Measurements from ENCODE around the gene C3.

Gene C3

GRCh38 chr19:6708346-6708745, 12.1 kb downstream of the C3 start:
- Histone ChIP-seq H3K9ac (ENCODE audit: low read length in 5 of 5) (no peak overlapping the region), H3K9me3 (ENCODE audit: control insufficient read depth in 5 of 5, low read length in 5 of 5) (no peaks in the 10 kb centered on the region), H3K36me3 (ENCODE audit: control insufficient read depth in 5 of 5, insufficient read depth in 5 of 5, low read length in 5 of 5) (peaks cover 0 to 40% (median 28%) of the 10 kb centered on the region in 5 donors), H3K4me3 (ENCODE audit: low read depth in 1 of 5, low read length in 5 of 5) (no peak overlapping the region), H3K4me1 (ENCODE audit: control insufficient read depth in 5 of 5, insufficient read depth in 5 of 5, low read length in 5 of 5) (no peaks in the 10 kb centered on the region), H3K27me3 (ENCODE audit: control insufficient read depth in 5 of 5, insufficient read depth in 4 of 5, low read length in 5 of 5) (peaks cover 0 to 18% (median 2%) of the 10 kb centered on the region in 5 donors), H3K27ac (ENCODE audit: low read depth, low read length) (no peak overlapping the region)

GRCh38 chr19:6707658-6708018, 12.8 kb downstream of the C3 start:
- H3K36me3 ChIP-seq (ENCODE audit: control insufficient read depth in 5 of 5, insufficient read depth in 5 of 5, low read length in 5 of 5) = peaks cover 0 to 35% (median 22%) of the 10 kb centered on the region in 5 donors
- H3K27ac ChIP-seq (ENCODE audit: low read depth, low read length) = no peak overlapping the region
- H3K9ac ChIP-seq (ENCODE audit: low read length in 5 of 5) = no peak overlapping the region
- H3K27me3 ChIP-seq (ENCODE audit: control insufficient read depth in 5 of 5, insufficient read depth in 4 of 5, low read length in 5 of 5) = peaks cover 0 to 18% (median 2%) of the 10 kb centered on the region in 5 donors
- no peaks in the 10 kb centered on the region for H3K4me1 ChIP-seq (ENCODE audit: control insufficient read depth in 5 of 5, insufficient read depth in 5 of 5, low read length in 5 of 5)
- H3K4me3 ChIP-seq (ENCODE audit: low read depth in 1 of 5, low read length in 5 of 5) = no peak overlapping the region
- H3K9me3 ChIP-seq (ENCODE audit: control insufficient read depth in 5 of 5, low read length in 5 of 5) = no peaks in the 10 kb centered on the region

GRCh38 chr19:6707011-6707657, 13.3 kb downstream of the C3 start:
- Histone ChIP-seq H3K36me3 (ENCODE audit: control insufficient read depth in 5 of 5, insufficient read depth in 5 of 5, low read length in 5 of 5) (peaks cover 0 to 33% (median 17%) of the 10 kb centered on the region in 5 donors), H3K27ac (ENCODE audit: low read depth, low read length) (no peak overlapping the region), H3K27me3 (ENCODE audit: control insufficient read depth in 5 of 5, insufficient read depth in 4 of 5, low read length in 5 of 5) (peaks cover 0 to 18% (median 2%) of the 10 kb centered on the region in 5 donors), H3K9ac (ENCODE audit: low read length in 5 of 5) (no peak overlapping the region), H3K9me3 (ENCODE audit: control insufficient read depth in 5 of 5, low read length in 5 of 5) (no peaks in the 10 kb centered on the region), H3K4me1 (ENCODE audit: control insufficient read depth in 5 of 5, insufficient read depth in 5 of 5, low read length in 5 of 5) (no peaks in the 10 kb centered on the region), H3K4me3 (ENCODE audit: low read depth in 1 of 5, low read length in 5 of 5) (no peak overlapping the region)

GRCh38 chr19:6706633-6706958, 13.9 kb downstream of the C3 start:
- Histone ChIP-seq H3K4me3 (ENCODE audit: low read depth in 1 of 5, low read length in 5 of 5) (no peak overlapping the region), H3K27me3 (ENCODE audit: control insufficient read depth in 5 of 5, insufficient read depth in 4 of 5, low read length in 5 of 5) (peaks cover 0 to 16% (median 2%) of the 10 kb centered on the region in 5 donors), H3K4me1 (ENCODE audit: control insufficient read depth in 5 of 5, insufficient read depth in 5 of 5, low read length in 5 of 5) (no peaks in the 10 kb centered on the region), H3K36me3 (ENCODE audit: control insufficient read depth in 5 of 5, insufficient read depth in 5 of 5, low read length in 5 of 5) (peaks cover 0 to 31% (median 12%) of the 10 kb centered on the region in 5 donors), H3K27ac (ENCODE audit: low read depth, low read length) (no peak overlapping the region), H3K9ac (ENCODE audit: low read length in 5 of 5) (no peak overlapping the region), H3K9me3 (ENCODE audit: control insufficient read depth in 5 of 5, low read length in 5 of 5) (no peaks in the 10 kb centered on the region)

GRCh38 chr19:6705931-6706632, 14.4 kb downstream of the C3 start:
- Histone ChIP-seq H3K36me3 (ENCODE audit: control insufficient read depth in 5 of 5, insufficient read depth in 5 of 5, low read length in 5 of 5) (peaks cover 0 to 26% (median 9%) of the 10 kb centered on the region in 5 donors), H3K4me3 (ENCODE audit: low read depth in 1 of 5, low read length in 5 of 5) (no peak overlapping the region), H3K27ac (ENCODE audit: low read depth, low read length) (no peak overlapping the region), H3K27me3 (ENCODE audit: control insufficient read depth in 5 of 5, insufficient read depth in 4 of 5, low read length in 5 of 5) (peaks cover 0 to 12% (median 2%) of the 10 kb centered on the region in 5 donors), H3K9me3 (ENCODE audit: control insufficient read depth in 5 of 5, low read length in 5 of 5) (no peaks in the 10 kb centered on the region), H3K4me1 (ENCODE audit: control insufficient read depth in 5 of 5, insufficient read depth in 5 of 5, low read length in 5 of 5) (no peaks in the 10 kb centered on the region), H3K9ac (ENCODE audit: low read length in 5 of 5) (no peak overlapping the region)

GRCh38 chr19:6700586-6701316, 19.7 kb downstream of the C3 start:
- H3K27ac ChIP-seq (ENCODE audit: low read depth, low read length) = no peak overlapping the region
- H3K36me3 ChIP-seq (ENCODE audit: control insufficient read depth in 5 of 5, insufficient read depth in 5 of 5, low read length in 5 of 5) = peaks cover 0 to 20% (median 14%) of the 10 kb centered on the region in 5 donors
- H3K27me3 ChIP-seq (ENCODE audit: control insufficient read depth in 5 of 5, insufficient read depth in 4 of 5, low read length in 5 of 5) = no peaks in the 10 kb centered on the region
- no peak overlapping the region for H3K9ac ChIP-seq (ENCODE audit: low read length in 5 of 5)
- no peaks in the 10 kb centered on the region for H3K9me3 ChIP-seq (ENCODE audit: control insufficient read depth in 5 of 5, low read length in 5 of 5)
- H3K4me1 ChIP-seq (ENCODE audit: control insufficient read depth in 5 of 5, insufficient read depth in 5 of 5, low read length in 5 of 5) = no peaks in the 10 kb centered on the region
- H3K4me3 ChIP-seq (ENCODE audit: low read depth in 1 of 5, low read length in 5 of 5) = no peak overlapping the region

- no peaks in the 10 kb centered on the region for H3K27me3 ChIP-seq (ENCODE audit: control insufficient read depth in 5 of 5, insufficient read depth in 4 of 5, low read length in 5 of 5)
- H3K4me3 ChIP-seq (ENCODE audit: low read depth in 1 of 5, low read length in 5 of 5) = no peak overlapping the region
- H3K4me1 ChIP-seq (ENCODE audit: control insufficient read depth in 5 of 5, insufficient read depth in 5 of 5, low read length in 5 of 5) = no peaks in the 10 kb centered on the region
- no peaks in the 10 kb centered on the region for H3K9me3 ChIP-seq (ENCODE audit: control insufficient read depth in 5 of 5, low read length in 5 of 5)
- H3K36me3 ChIP-seq (ENCODE audit: control insufficient read depth in 5 of 5, insufficient read depth in 5 of 5, low read length in 5 of 5) = peaks cover 0 to 20% (median 14%) of the 10 kb centered on the region in 5 donors
- no peak overlapping the region for H3K9ac ChIP-seq (ENCODE audit: low read length in 5 of 5)
- no peak overlapping the region for H3K27ac ChIP-seq (ENCODE audit: low read depth, low read length)
Observed at GRCh38 chr19:6699935-6700334, 20.5 kb downstream of the C3 start.

- Histone ChIP-seq H3K4me3 (ENCODE audit: low read depth in 1 of 5, low read length in 5 of 5) (no peak overlapping the region), H3K27me3 (ENCODE audit: control insufficient read depth in 5 of 5, insufficient read depth in 4 of 5, low read length in 5 of 5) (no peaks in the 10 kb centered on the region), H3K27ac (ENCODE audit: low read depth, low read length) (no peak overlapping the region), H3K9me3 (ENCODE audit: control insufficient read depth in 5 of 5, low read length in 5 of 5) (no peaks in the 10 kb centered on the region), H3K4me1 (ENCODE audit: control insufficient read depth in 5 of 5, insufficient read depth in 5 of 5, low read length in 5 of 5) (no peaks in the 10 kb centered on the region), H3K36me3 (ENCODE audit: control insufficient read depth in 5 of 5, insufficient read depth in 5 of 5, low read length in 5 of 5) (peaks cover 0 to 35% (median 20%) of the 10 kb centered on the region in 5 donors), H3K9ac (ENCODE audit: low read length in 5 of 5) (no peak overlapping the region)
Observed at GRCh38 chr19:6697291-6697690, 23.2 kb downstream of the C3 start.

- H3K9me3 ChIP-seq (ENCODE audit: control insufficient read depth in 5 of 5, low read length in 5 of 5) = no peaks in the 10 kb centered on the region
- no peak overlapping the region for H3K4me3 ChIP-seq (ENCODE audit: low read depth in 1 of 5, low read length in 5 of 5)
- peaks cover 0 to 33% (median 17%) of the 10 kb centered on the region in 5 donors for H3K36me3 ChIP-seq (ENCODE audit: control insufficient read depth in 5 of 5, insufficient read depth in 5 of 5, low read length in 5 of 5)
- H3K27me3 ChIP-seq (ENCODE audit: control insufficient read depth in 5 of 5, insufficient read depth in 4 of 5, low read length in 5 of 5) = no peaks in the 10 kb centered on the region
- no peak overlapping the region for H3K27ac ChIP-seq (ENCODE audit: low read depth, low read length)
- no peaks in the 10 kb centered on the region for H3K4me1 ChIP-seq (ENCODE audit: control insufficient read depth in 5 of 5, insufficient read depth in 5 of 5, low read length in 5 of 5)
- no peak overlapping the region for H3K9ac ChIP-seq (ENCODE audit: low read length in 5 of 5)
Observed at GRCh38 chr19:6696239-6696820, 24.1 kb downstream of the C3 start.
